Vagina (tissue), 2 donors: ENCODE measurements around the gene REXO4.

Experiments
- POLR2A ChIP-seq, 2 donors: fragments of 450-650 bp; IDR thresholded peaks; one replicate each; pipeline ENCODE4 v1.6.1; 2017; ENCODE audit warnings: antibody characterized with exemption in 2 of 2, mild to moderate bottlenecking in 2 of 2, moderate library complexity in 2 of 2
- TF ChIP-seq, protein P1 (sequence below), 3 experiments: fragments of 450-650 bp in 2 of 3; fragments of 200-600 bp in 1 of 3; sonication (generic) in 1 of 3; IDR thresholded peaks; one replicate each; pipeline ENCODE4 v1.5.1; 2017 to 2019; ENCODE audit warnings: antibody characterized with exemption in 3 of 3, mild to moderate bottlenecking in 2 of 3, moderate library complexity in 2 of 3

DNA sequence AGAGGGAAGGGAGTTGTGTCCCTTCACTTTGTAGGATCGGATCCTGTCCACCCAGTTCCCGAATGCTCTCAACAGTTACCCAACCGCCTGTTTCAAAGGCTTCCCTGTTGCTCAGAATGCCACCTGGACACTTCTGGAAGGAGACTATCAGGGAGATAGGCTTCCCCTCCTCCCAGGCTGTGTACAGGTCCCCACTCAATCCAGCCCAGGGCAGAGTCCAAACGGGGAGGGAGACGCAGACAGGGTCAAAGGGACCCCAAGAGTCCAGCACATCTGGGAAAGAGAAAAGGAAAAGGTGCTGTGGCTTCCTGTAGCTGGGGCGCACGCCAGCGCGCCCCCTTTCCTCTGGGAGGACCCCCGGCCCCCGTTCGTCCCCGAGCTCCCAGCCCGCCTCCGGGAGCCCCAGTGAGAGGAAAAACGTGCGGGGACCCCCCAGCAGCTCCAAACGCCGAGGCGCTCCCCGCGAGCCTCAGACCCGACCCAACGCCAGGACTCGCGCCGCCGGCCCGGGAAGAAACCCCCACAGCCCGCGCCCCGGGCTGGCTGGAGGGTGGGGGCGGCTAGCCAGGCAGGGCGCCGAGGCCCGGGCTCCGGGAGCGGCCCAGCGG is 42.6 kb downstream of the REXO4 start:
- TF ChIP-seq, protein P1, sequence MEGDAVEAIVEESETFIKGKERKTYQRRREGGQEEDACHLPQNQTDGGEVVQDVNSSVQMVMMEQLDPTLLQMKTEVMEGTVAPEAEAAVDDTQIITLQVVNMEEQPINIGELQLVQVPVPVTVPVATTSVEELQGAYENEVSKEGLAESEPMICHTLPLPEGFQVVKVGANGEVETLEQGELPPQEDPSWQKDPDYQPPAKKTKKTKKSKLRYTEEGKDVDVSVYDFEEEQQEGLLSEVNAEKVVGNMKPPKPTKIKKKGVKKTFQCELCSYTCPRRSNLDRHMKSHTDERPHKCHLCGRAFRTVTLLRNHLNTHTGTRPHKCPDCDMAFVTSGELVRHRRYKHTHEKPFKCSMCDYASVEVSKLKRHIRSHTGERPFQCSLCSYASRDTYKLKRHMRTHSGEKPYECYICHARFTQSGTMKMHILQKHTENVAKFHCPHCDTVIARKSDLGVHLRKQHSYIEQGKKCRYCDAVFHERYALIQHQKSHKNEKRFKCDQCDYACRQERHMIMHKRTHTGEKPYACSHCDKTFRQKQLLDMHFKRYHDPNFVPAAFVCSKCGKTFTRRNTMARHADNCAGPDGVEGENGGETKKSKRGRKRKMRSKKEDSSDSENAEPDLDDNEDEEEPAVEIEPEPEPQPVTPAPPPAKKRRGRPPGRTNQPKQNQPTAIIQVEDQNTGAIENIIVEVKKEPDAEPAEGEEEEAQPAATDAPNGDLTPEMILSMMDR (IDR thresholded peaks at IDR 0.05), result no peak
- no peak for TF ChIP-seq POLR2A (IDR thresholded peaks at IDR 0.05)
